Esophagus squamous epithelium (tissue), 5 donors: ENCODE results near the gene CCNI. TPM values are rescaled to one million over a fixed set of nuclear protein-coding genes. Genes with fewer than 3 reads are reported as not detected.

Source experiments
- DNase-seq: peaks from one replicate; lab custom pipeline; 2025; lab: John Stamatoyannopoulos, UW
- H3K27ac ChIP-seq, 4 donors: fragments of 200-600 bp; sonication (generic); one replicate each; pipeline ENCODE4 v1.5.1; 2016 to 2019; ENCODE audit warnings: mild to moderate bottlenecking in 1 of 4
- H3K27me3 ChIP-seq, 4 donors: fragments of 200-600 bp; sonication (generic); 1 replicate in 3 of 4; 2 replicates in 1 of 4; pipeline versions ENCODE4 v1.5.1 to v1.6.0; 2017 to 2021; ENCODE audit warnings: antibody characterized with exemption in 1 of 4
- H3K36me3 ChIP-seq, 3 donors: fragments of 200-600 bp; sonication (generic); one replicate each; pipeline ENCODE4 v1.5.1; 2016 to 2019
- H3K4me1 ChIP-seq, 3 donors: fragments of 200-600 bp; sonication (generic); one replicate each; pipeline ENCODE4 v1.5.1; 2017 to 2019
- H3K4me3 ChIP-seq, 4 donors: fragments of 200-600 bp; sonication (generic); 1 replicate in 3 of 4; 2 replicates in 1 of 4; pipeline ENCODE4 v1.5.1; 2016 to 2019; ENCODE audit warnings: mild to moderate bottlenecking in 2 of 4, moderate library complexity in 1 of 4
- H3K9me3 ChIP-seq, 3 donors: fragments of 200-600 bp; sonication (generic); one replicate each; pipeline ENCODE4 v1.5.1; 2016 to 2019
- CTCF ChIP-seq, 6 experiments: fragments of 450-650 bp in 4 of 6; fragments of 200-600 bp in 2 of 6; sonication (generic) in 2 of 6; IDR thresholded peaks; one replicate each; pipeline ENCODE4 v1.5.1; 2016 to 2019; ENCODE audit warnings: antibody characterized with exemption in 6 of 6, mild to moderate bottlenecking in 4 of 6, moderate library complexity in 4 of 6
- POLR2A ChIP-seq, 4 donors: fragments of 450-650 bp; IDR thresholded peaks; one replicate each; pipeline ENCODE4 v1.6.1; 2017; ENCODE audit warnings: antibody characterized with exemption in 4 of 4, mild to moderate bottlenecking in 4 of 4, moderate library complexity in 3 of 4
- WGBS, 2 donors: methylation state at CpG; one replicate each; pipeline ENCODE4 v1.1.5; 2018; 5-methylcytosine and 5-hydroxymethylcytosine counted together
- intact Hi-C: fragments of 100-400 bp; cut with DNase I; formaldehyde crosslinking; loops from one replicate; pipeline ENCODE4 v1.15.0; 2022
- total RNA-seq, 4 donors: library from RNA; depleted of rRNA; stranded (reverse); fragments of >200 nt; gene quantifications; one replicate each; pipeline ENCODE4 v1.1.0, GENCODE V29; 2016
- donor health status: DM: yes; HTN: yes; CAD: no.

The CCNI gene
- total RNA-seq, 4 donors from 2014 or later: 123 to 282 (median 159) TPM

DNA sequence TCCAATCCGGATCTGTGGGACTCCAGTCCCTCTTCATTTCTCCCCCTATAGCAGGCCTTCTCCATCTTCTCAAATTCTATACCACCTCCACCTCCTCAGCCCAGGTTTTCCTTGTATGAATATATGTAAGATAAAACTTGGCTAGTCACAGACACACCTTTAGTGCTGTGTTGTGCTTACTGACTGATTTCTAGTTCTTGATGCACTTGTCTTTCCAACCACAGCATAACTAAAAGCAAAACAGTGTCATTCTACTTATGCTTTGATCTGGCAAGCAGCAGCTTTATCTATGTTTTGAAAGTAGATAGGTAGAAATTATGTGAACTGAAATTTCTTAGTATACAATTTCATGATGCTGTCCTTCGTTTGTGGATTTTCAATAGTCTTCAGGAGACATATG, 47.5 kb downstream of the CCNI start:
- no peak overlapping the region for H3K4me3 ChIP-seq
- TF ChIP-seq POLR2A (IDR thresholded peaks at IDR 0.05) (no peak), CTCF (IDR thresholded peaks at IDR 0.05) (no peak)
- H3K36me3 ChIP-seq: peaks cover 3 to 87% (median 9%) of the 10 kb centered on the region in 3 donors
- intact Hi-C loops: no loop called here
- no peaks in the 10 kb centered on the region for H3K27me3 ChIP-seq
- DNase-seq: no peak
- 85 to 87% methylated on average over 2 of the region's 2 CpGs for WGBS, 2 donors
- no peaks in the 10 kb centered on the region for H3K4me1 ChIP-seq
- no peaks in the 10 kb centered on the region for H3K9me3 ChIP-seq
- no peak overlapping the region for H3K27ac ChIP-seq

DNA sequence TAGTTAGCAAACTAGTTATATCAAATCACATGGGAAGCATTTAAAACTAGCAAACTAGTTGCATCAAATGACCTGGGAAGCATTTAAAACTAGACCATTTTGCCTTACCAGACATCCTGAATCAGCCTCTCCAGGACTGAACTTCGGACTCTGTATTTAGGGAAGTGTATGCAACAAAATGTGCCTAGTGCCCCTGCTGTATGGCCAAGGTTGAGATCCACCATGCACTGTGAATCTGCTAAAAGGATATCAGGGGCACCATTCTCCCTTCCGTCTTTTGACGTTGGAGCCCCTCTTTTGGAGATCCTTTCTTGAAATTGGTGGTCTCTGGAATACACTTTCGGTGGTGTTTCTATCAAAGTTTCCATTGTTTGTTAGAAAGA, 49.5 kb downstream of the CCNI start:
- 91 to 95% methylated on average over 3 to 4 of the region's 4 CpGs for WGBS, 2 donors
- peaks cover 3 to 84% (median 9%) of the 10 kb centered on the region in 3 donors for H3K36me3 ChIP-seq

GRCh38 chr4:77025643-77026321, 50.0 kb downstream of the CCNI start:
- no peak for TF ChIP-seq POLR2A (IDR thresholded peaks at IDR 0.05)
- TF ChIP-seq CTCF (IDR thresholded peaks at IDR 0.05): no peak
- peaks cover 0 to 14% (median 8%) of the 10 kb centered on the region in 3 donors for H3K4me1 ChIP-seq
- no peak overlapping the region for H3K4me3 ChIP-seq
- H3K27me3 ChIP-seq: no peaks in the 10 kb centered on the region
- 69 to 82% methylated on average over 1 of the region's 1 CpG for WGBS, 2 donors
- intact Hi-C loops: no loop called here
- no peak for DNase-seq
- H3K36me3 ChIP-seq: peaks cover 1 to 84% (median 9%) of the 10 kb centered on the region in 3 donors
- no peak overlapping the region for H3K27ac ChIP-seq
- no peaks in the 10 kb centered on the region for H3K9me3 ChIP-seq

More for the DNA sequence above, 49.5 kb downstream of the CCNI start:
- no peak overlapping the region for H3K4me3 ChIP-seq
- H3K9me3 ChIP-seq: no peaks in the 10 kb centered on the region
- H3K4me1 ChIP-seq: peaks cover 0 to 12% (median 6%) of the 10 kb centered on the region in 3 donors
- no peak for DNase-seq
- H3K27me3 ChIP-seq: no peaks in the 10 kb centered on the region
- no peak for TF ChIP-seq CTCF (IDR thresholded peaks at IDR 0.05)
- TF ChIP-seq POLR2A (IDR thresholded peaks at IDR 0.05): no peak
- no peak overlapping the region for H3K27ac ChIP-seq
- intact Hi-C loops: no loop called here

DNA sequence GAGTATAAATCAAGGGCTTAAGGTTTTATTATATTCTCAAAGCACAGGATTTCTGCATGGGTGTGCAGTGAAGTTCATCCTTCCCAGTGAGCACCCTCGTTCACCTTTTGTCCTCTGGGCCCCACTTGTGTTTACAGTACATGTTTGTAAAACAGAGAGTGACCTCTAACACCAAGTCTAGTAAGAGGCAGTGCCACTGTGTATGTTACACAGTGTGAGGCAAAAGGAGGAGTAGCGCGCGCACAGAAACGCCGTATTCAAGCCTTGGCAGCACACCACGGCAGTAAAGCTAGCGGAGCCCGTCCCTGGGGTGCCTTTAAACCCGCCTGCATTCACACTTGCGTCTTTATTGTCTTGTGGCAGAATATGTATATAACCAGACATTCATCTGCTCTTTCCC, 51.9 kb downstream of the CCNI start:
- H3K27me3 ChIP-seq: no peaks in the 10 kb centered on the region
- H3K9me3 ChIP-seq: no peaks in the 10 kb centered on the region
- no peak overlapping the region for H3K27ac ChIP-seq
- TF ChIP-seq CTCF (IDR thresholded peaks at IDR 0.05) (no peak), POLR2A (IDR thresholded peaks at IDR 0.05) (no peak)
- 82 to 88% methylated on average over 11 of the region's 11 CpGs for WGBS, 2 donors
- peaks cover 0 to 84% (median 9%) of the 10 kb centered on the region in 3 donors for H3K36me3 ChIP-seq
- H3K4me1 ChIP-seq: peaks cover 0 to 14% (median 8%) of the 10 kb centered on the region in 3 donors
- intact Hi-C loops: no loop called here
- H3K4me3 ChIP-seq: no peak overlapping the region
- no peak for DNase-seq

DNA sequence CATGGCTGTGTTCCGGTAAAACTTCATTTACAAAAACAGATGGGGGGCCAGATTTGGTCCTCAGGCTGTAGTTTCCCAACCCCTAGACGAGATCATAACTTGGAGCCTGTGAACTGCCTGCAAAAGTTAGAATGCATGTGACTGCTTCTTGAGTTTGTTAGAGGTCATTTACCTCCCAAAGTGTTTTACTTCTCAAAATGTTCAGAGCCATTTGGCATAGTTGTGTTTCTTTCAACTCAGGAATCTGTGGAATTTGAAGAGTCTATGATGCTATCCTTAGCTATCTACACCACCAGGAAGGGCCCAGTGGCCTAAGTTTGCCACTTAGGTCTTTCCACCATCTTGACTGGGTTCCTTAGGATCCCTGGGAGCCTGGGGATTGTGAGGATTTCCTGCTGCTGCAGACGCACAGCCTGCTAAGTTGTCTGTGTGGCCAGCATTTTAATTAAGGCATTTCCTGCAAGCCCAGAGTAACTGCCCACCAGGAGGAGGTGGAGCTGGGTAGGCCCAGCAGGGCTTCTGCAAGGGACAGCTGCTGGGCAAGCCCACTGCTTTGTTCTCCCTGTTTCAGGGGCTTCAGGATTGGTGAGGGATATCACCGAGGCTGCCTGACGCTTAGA, 53.1 kb downstream of the CCNI start:
- DNase-seq: no peak
- peaks cover 0 to 76% (median 9%) of the 10 kb centered on the region in 3 donors for H3K36me3 ChIP-seq
- H3K27ac ChIP-seq: no peak overlapping the region
- H3K4me3 ChIP-seq: no peak overlapping the region
- H3K4me1 ChIP-seq: peaks cover 0 to 14% (median 8%) of the 10 kb centered on the region in 3 donors
- no peak for TF ChIP-seq CTCF (IDR thresholded peaks at IDR 0.05)
- 66 to 85% methylated on average over 4 to 5 of the region's 5 CpGs for WGBS, 2 donors
- intact Hi-C loops: no loop called here
- no peaks in the 10 kb centered on the region for H3K27me3 ChIP-seq
- no peaks in the 10 kb centered on the region for H3K9me3 ChIP-seq
